ENCODE results near the gene IFNGR2.

- TF ChIP-seq YY1 (IDR thresholded peaks at IDR 0.05; ENCODE audit: low read depth, low read length) (no peak), RXRA (IDR thresholded peaks at IDR 0.05; ENCODE audit: insufficient read depth, low read depth, low read length) (no peak), SIRT6 (IDR thresholded peaks at IDR 0.05; ENCODE audit: low read length) (no peak), TAF1 (IDR thresholded peaks at IDR 0.05; ENCODE audit: low read depth, low read length) (no peak), EZH2 (IDR thresholded peaks at IDR 0.05; ENCODE audit: low read depth, low read length, severe bottlenecking) (no peak), SP1 (IDR thresholded peaks at IDR 0.05; ENCODE audit: low read depth, low read length) (no peak), POLR2A (IDR thresholded peaks at IDR 0.05; ENCODE audit: control extremely low read depth in 1 of 2, low read depth in 2 of 2, low read length in 2 of 2) (no peak), RFX5 (IDR thresholded peaks at IDR 0.05; ENCODE audit: borderline replicate concordance, low read depth, low read length) (no peak), CEBPB (IDR thresholded peaks at IDR 0.05; ENCODE audit: low read depth, low read length) (no peak), TCF12 (IDR thresholded peaks at IDR 0.05; ENCODE audit: low read depth, low read length) (no peak), SIN3A (conservative IDR thresholded peaks at IDR 0.05 in 1 of 2, IDR thresholded peaks at IDR 0.05 in 1 of 2; ENCODE audit: low read depth in 1 of 2, low read length in 2 of 2) (no peak), CHD2 (IDR thresholded peaks at IDR 0.05; ENCODE audit: low read length) (no peak)
- TF ChIP-seq, protein P1, sequence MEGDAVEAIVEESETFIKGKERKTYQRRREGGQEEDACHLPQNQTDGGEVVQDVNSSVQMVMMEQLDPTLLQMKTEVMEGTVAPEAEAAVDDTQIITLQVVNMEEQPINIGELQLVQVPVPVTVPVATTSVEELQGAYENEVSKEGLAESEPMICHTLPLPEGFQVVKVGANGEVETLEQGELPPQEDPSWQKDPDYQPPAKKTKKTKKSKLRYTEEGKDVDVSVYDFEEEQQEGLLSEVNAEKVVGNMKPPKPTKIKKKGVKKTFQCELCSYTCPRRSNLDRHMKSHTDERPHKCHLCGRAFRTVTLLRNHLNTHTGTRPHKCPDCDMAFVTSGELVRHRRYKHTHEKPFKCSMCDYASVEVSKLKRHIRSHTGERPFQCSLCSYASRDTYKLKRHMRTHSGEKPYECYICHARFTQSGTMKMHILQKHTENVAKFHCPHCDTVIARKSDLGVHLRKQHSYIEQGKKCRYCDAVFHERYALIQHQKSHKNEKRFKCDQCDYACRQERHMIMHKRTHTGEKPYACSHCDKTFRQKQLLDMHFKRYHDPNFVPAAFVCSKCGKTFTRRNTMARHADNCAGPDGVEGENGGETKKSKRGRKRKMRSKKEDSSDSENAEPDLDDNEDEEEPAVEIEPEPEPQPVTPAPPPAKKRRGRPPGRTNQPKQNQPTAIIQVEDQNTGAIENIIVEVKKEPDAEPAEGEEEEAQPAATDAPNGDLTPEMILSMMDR (IDR thresholded peaks at IDR 0.05; ENCODE audit: control extremely low read depth in 1 of 3, insufficient read depth in 1 of 3, low read depth in 1 of 3, low read length in 3 of 3) = no peak
- TF ChIP-seq, protein P2, sequence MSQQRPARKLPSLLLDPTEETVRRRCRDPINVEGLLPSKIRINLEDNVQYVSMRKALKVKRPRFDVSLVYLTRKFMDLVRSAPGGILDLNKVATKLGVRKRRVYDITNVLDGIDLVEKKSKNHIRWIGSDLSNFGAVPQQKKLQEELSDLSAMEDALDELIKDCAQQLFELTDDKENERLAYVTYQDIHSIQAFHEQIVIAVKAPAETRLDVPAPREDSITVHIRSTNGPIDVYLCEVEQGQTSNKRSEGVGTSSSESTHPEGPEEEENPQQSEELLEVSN (IDR thresholded peaks at IDR 0.05) = no peak
Measured at GRCh38 chr21:33406493-33406892, 3.3 kb downstream of the IFNGR2 start.
